IMR-90 (cell line): ENCODE results near the gene LRRC14B. TPM values are rescaled to one million over a fixed set of nuclear protein-coding genes. Genes with fewer than 3 reads are reported as not detected.

Source experiments
- ATAC-seq: fragments of 200-7000 bp; cut with Tn5 transposase; 2 replicates; pipeline ENCODE4 v1.9.1; 2020; ENCODE audit warnings: low read depth, mild to moderate bottlenecking, moderate library complexity
- BruUV-seq: library from RNA; stranded (reverse); fragments of 400-500 nt; replicated peaks from 2 replicates; lab custom pipeline; 2021; lab: Mats Ljungman, UMichigan
- CTCF ChIA-PET: fragments of 300-600 bp; formaldehyde crosslinking; extraction: SDS; loops from one replicate; lab custom pipeline; 2021; ENCODE audit warnings: antibody characterized with exemption; lab: Yijun Ruan, JAX
- POLR2A ChIA-PET: fragments of 300-600 bp; sonication (Branson Sonifier 250); formaldehyde crosslinking; loops from one replicate; lab custom pipeline; 2022; ENCODE audit warnings: antibody characterized with exemption; ENCODE audit not compliant: unreplicated experiment; lab: Charles Lee
- DNase-seq: peaks from one replicate; pipeline ENCODE4 v3.0.0; 2013
- H2AFZ ChIP-seq: replicated peaks from 2 replicates; pipeline ENCODE3; 2013; ENCODE audit warnings: low read length, mild to moderate bottlenecking; ENCODE audit not compliant: poor library complexity
- H2AK5ac ChIP-seq: 2 replicates; pipeline ENCODE4 v1.6.1; 2013; ENCODE audit warnings: low read depth, low read length, inconsistent platforms
- H2AK9ac ChIP-seq: replicated peaks from 2 replicates; pipeline ENCODE3; 2013; ENCODE audit warnings: mild to moderate bottlenecking, low read depth, low read length, moderate library complexity; ENCODE audit not compliant: poor library complexity
- H2BK120ac ChIP-seq: 2 replicates; pipeline ENCODE4 v1.6.1; 2013; ENCODE audit warnings: low read depth, low read length, inconsistent platforms
- H2BK15ac ChIP-seq: 3 replicates; pipeline ENCODE4 v1.6.1; 2013; ENCODE audit warnings: low read depth, low read length, inconsistent platforms
- H2BK20ac ChIP-seq: 2 replicates; pipeline ENCODE4 v1.6.1; 2013; ENCODE audit warnings: low read depth, mild to moderate bottlenecking, inconsistent platforms, low read length, moderate library complexity
- H2BK5ac ChIP-seq: 2 replicates; pipeline ENCODE4 v1.6.1; 2013; ENCODE audit warnings: mild to moderate bottlenecking, low read depth, low read length, inconsistent platforms; ENCODE audit not compliant: poor library complexity, severe bottlenecking
- H3K14ac ChIP-seq: replicated peaks from 2 replicates; pipeline ENCODE4 v1.6.1; 2013; ENCODE audit warnings: low read depth, low read length, inconsistent platforms
- H3K18ac ChIP-seq: 2 replicates; pipeline ENCODE4 v1.6.1; 2013; ENCODE audit warnings: low read depth, low read length, control low read depth
- H3K23ac ChIP-seq: 2 replicates; pipeline ENCODE4 v1.6.1; 2013; ENCODE audit warnings: low read depth, low read length, inconsistent platforms
- H3K27ac ChIP-seq: 2 replicates; pipeline ENCODE4 v1.5.1; 2013; ENCODE audit warnings: mild to moderate bottlenecking, control low read depth, low read length; ENCODE audit not compliant: insufficient read depth
- H3K27me3 ChIP-seq: 2 replicates; pipeline ENCODE4 v1.6.1; 2013; ENCODE audit warnings: low read length; ENCODE audit not compliant: control insufficient read depth, insufficient read depth
- H3K36me3 ChIP-seq: 2 replicates; pipeline ENCODE4 v1.6.1; 2013; ENCODE audit warnings: low read length, mixed read lengths; ENCODE audit not compliant: control insufficient read depth, insufficient read depth
- H3K4ac ChIP-seq: 2 replicates; pipeline ENCODE4 v1.6.1; 2013; ENCODE audit warnings: low read depth, low read length, inconsistent platforms
- H3K4me1 ChIP-seq: 2 replicates; pipeline ENCODE4 v1.6.1; 2013; ENCODE audit warnings: low read length, mixed read lengths; ENCODE audit not compliant: control insufficient read depth, insufficient read depth
- H3K4me2 ChIP-seq: 2 replicates; pipeline ENCODE4 v1.6.1; 2013; ENCODE audit warnings: low read depth, mild to moderate bottlenecking, control low read depth, low read length, moderate library complexity
- H3K4me3 ChIP-seq: 2 replicates; pipeline ENCODE4 v1.5.1; 2013; ENCODE audit warnings: low read depth, mild to moderate bottlenecking, control low read depth, low read length, moderate library complexity; ENCODE audit not compliant: insufficient read depth
- H3K56ac ChIP-seq: 2 replicates; pipeline ENCODE4 v1.6.1; 2013; ENCODE audit warnings: low read length, inconsistent platforms; ENCODE audit not compliant: insufficient read depth; ENCODE audit errors: extremely low read depth
- H3K79me1 ChIP-seq, 2 experiments: 2 replicates each; pipeline ENCODE4 v1.6.1; 2013; ENCODE audit warnings: low read length in 2 of 2, inconsistent platforms in 1 of 2, low read depth in 1 of 2
- H3K9ac ChIP-seq: 2 replicates; pipeline ENCODE4 v1.6.1; 2013; ENCODE audit warnings: low read depth, low read length, control low read depth
- H3K9me1 ChIP-seq: 2 replicates; pipeline ENCODE4 v1.6.1; 2013; ENCODE audit warnings: low read length, inconsistent platforms; ENCODE audit not compliant: insufficient read depth
- H3K9me3 ChIP-seq: 2 replicates; pipeline ENCODE4 v1.6.1; 2013; ENCODE audit warnings: low read length; ENCODE audit not compliant: control insufficient read depth, insufficient read depth
- H4K20me1 ChIP-seq: 2 replicates; pipeline ENCODE4 v1.6.1; 2013; ENCODE audit warnings: low read length, inconsistent platforms; ENCODE audit not compliant: insufficient read depth
- H4K5ac ChIP-seq: 2 replicates; pipeline ENCODE4 v1.6.1; 2013; ENCODE audit warnings: mild to moderate bottlenecking, low read depth, low read length, control low read depth
- H4K8ac ChIP-seq, 2 experiments: 2 replicates each; pipeline ENCODE4 v1.6.1; 2013; ENCODE audit warnings: low read depth in 2 of 2, low read length in 2 of 2, control low read depth in 1 of 2, inconsistent platforms in 1 of 2
- H4K91ac ChIP-seq: 2 replicates; pipeline ENCODE4 v1.6.1; 2013; ENCODE audit warnings: low read depth, low read length, inconsistent platforms; ENCODE audit not compliant: insufficient read depth
- BHLHE40 ChIP-seq: fragments of 150-350 bp; IDR thresholded peaks from 2 replicates; pipeline ENCODE4 v1.6.1; 2016; ENCODE audit warnings: mild to moderate bottlenecking, low read depth, low read length
- CEBPB ChIP-seq: IDR thresholded peaks from 2 replicates; pipeline ENCODE4 v1.6.1; 2012; ENCODE audit warnings: low read depth, low read length, improper control_type of control experiment
- CHD1 ChIP-seq: IDR thresholded peaks from 2 replicates; pipeline ENCODE4 v1.6.1; 2012; ENCODE audit warnings: low read depth, low read length, improper control_type of control experiment
- CTCF ChIP-seq: conservative IDR thresholded peaks from 2 replicates; pipeline ENCODE4 v1.5.1; 2012; ENCODE audit warnings: mild to moderate bottlenecking, low read depth, low read length, improper control_type of control experiment
- ELK1 ChIP-seq: fragments of 150-350 bp; IDR thresholded peaks from 2 replicates; pipeline ENCODE4 v1.6.1; 2016; ENCODE audit warnings: low read depth, mild to moderate bottlenecking, low read length, moderate library complexity, borderline replicate concordance
- FOS ChIP-seq: fragments of 150-350 bp; IDR thresholded peaks from 2 replicates; pipeline ENCODE4 v1.6.1; 2016; ENCODE audit warnings: low read depth, low read length
- MXI1 ChIP-seq: IDR thresholded peaks from 2 replicates; pipeline ENCODE4 v1.6.1; 2012; ENCODE audit warnings: low read depth, mild to moderate bottlenecking, low read length, moderate library complexity, borderline replicate concordance
- POLR2A ChIP-seq: IDR thresholded peaks from 2 replicates; pipeline ENCODE4 v1.6.1; 2012; ENCODE audit warnings: mild to moderate bottlenecking, low read depth, low read length
- RAD21 ChIP-seq: IDR thresholded peaks from 2 replicates; pipeline ENCODE4 v1.6.1; 2012; ENCODE audit warnings: low read length, improper control_type of control experiment
- SMC3 ChIP-seq: fragments of 150-350 bp; IDR thresholded peaks from 2 replicates; pipeline ENCODE4 v1.6.1; 2016; ENCODE audit warnings: low read depth, mild to moderate bottlenecking, antibody characterized with exemption, low read length, moderate library complexity
- WGBS, 2 experiments: methylation state at CpG; one replicate each; pipeline versions ENCODE4 v1.1.5 to v1.1.7; 2013; ENCODE audit warnings: missing lambda C conversion rate in 2 of 2; ENCODE audit not compliant: insufficient read length in 1 of 2; ENCODE audit errors: extremely low coverage in 2 of 2; 5-methylcytosine and 5-hydroxymethylcytosine counted together
- dilution Hi-C: fragments of 300-500 bp; cut with HindIII; formaldehyde crosslinking; loops from one replicate; pipeline ENCODE4 v1.14.3; 2018; ENCODE audit warnings: low sequenced_read_pairs; ENCODE audit not compliant: unreplicated experiment
- in situ Hi-C: fragments of 300-500 bp; cut with MboI; formaldehyde crosslinking; loops from 3 replicates; pipeline ENCODE4 v1.14.3; 2019; ENCODE audit warnings: low sequenced_read_pairs, inconsistent platforms, mixed read lengths
- intact Hi-C: fragments of 100-400 bp; cut with micrococcal nuclease; formaldehyde crosslinking; loops from 2 replicates; pipeline ENCODE4 v1.10.0; 2022
- polyA plus RNA-seq, 3 experiments: library from polyadenylated mRNA; depleted of rRNA; stranded (reverse); fragments of >200 nt; gene quantifications; 2 replicates each; pipeline ENCODE4 v1.2.3, GENCODE V29; 2012; ENCODE audit warnings: low replicate concordance in 1 of 3
- total RNA-seq: library from RNA; depleted of rRNA; stranded (reverse); fragments of >200 nt; gene quantifications from 2 replicates; pipeline ENCODE4 v1.2.3, GENCODE V29; 2012

LRRC14B gene
- total and polyA plus RNA-seq, 2 of the 4 experiments (the other 2 are of a cell fraction) = not detected

GRCh38 chr5:155651-156410 is 35.5 kb upstream of the LRRC14B start:
- Histone ChIP-seq H3K36me3 (no peaks in the 10 kb centered on the region), H3K79me1 (no peaks in the 10 kb centered on the region), H2BK5ac (no peak overlapping the region), H3K23ac (no peak overlapping the region), H3K9me3 (no peaks in the 10 kb centered on the region), H2AFZ (no peak overlapping the region), H2BK20ac (no peak overlapping the region), H3K4ac (no peak overlapping the region), H4K20me1 (no peaks in the 10 kb centered on the region), H3K4me1 (peaks cover 10% of the 10 kb centered on the region), H4K5ac (no peak overlapping the region), H2AK5ac (no peak overlapping the region), H2AK9ac (no peak overlapping the region), H3K4me2 (no peak overlapping the region), H3K27ac (no peak overlapping the region), H3K9me1 (peaks cover 10% of the 10 kb centered on the region; the same call in 1 of the 2 replicates), H3K56ac (no peak overlapping the region), H2BK15ac (no peak overlapping the region), H2BK120ac (no peak overlapping the region), H3K27me3 (no peaks in the 10 kb centered on the region), H4K91ac (no peak overlapping the region), H3K14ac (no peak overlapping the region), H4K8ac (no peak overlapping the region), H3K9ac (no peak overlapping the region), H3K4me3 (no peak overlapping the region), H3K18ac (no peak overlapping the region)
- in situ Hi-C loops = no loop called here
- intact Hi-C loops = no loop called here
- TF ChIP-seq ELK1 = no peak
- TF ChIP-seq RAD21 = no peak
- TF ChIP-seq BHLHE40 = no peak
- TF ChIP-seq CHD1 = no peak
- TF ChIP-seq MXI1 = no peak
- no peak for TF ChIP-seq POLR2A
- no peak for TF ChIP-seq FOS
- TF ChIP-seq CEBPB = no peak
- no peak for TF ChIP-seq CTCF
- TF ChIP-seq SMC3 = no peak
- CTCF ChIA-PET = no interaction called here
- ATAC-seq (no peak), DNase-seq (no peak)
- 93% methylated on average over 8 of the region's 23 CpGs; no CpG with 5 or more reads in 1 of the 2 experiments for WGBS, 2 experiments
- dilution Hi-C loops = no loop called here
- BruUV-seq = no TSS peak
- POLR2A ChIA-PET = no interaction called here
